HG02852 (cell line): ENCODE results near the gene ZP1.
"Not testable (repeated sequence)": the region's sequence is repeated elsewhere in the genome, so short reads cannot be mapped to it uniquely, and the experiment has no call there.

Experiments used
- ATAC-seq: cut with Tn5 transposase; IDR thresholded peaks from one replicate; pipeline ENCODE4 v1.9.1; 2021; ENCODE audit warnings: mild to moderate bottlenecking, moderate library complexity; ENCODE audit not compliant: unreplicated experiment

ZP1 gene

GRCh38 chr11:60866911-60867870 is at the start of gene ZP1:
Gene ZP1 (plus strand): TSS chr11:60867542. CDS start chr11:60867562, 20 bp downstream.
- no peak for ATAC-seq

- no peak for ATAC-seq
Observed at GRCh38 chr11:60818057-60818456, 49.3 kb upstream of the ZP1 start.

- no peak for ATAC-seq
Observed at GRCh38 chr11:60821827-60822599, 45.3 kb upstream of the ZP1 start.

GRCh38 chr11:60823745-60824306 is 43.5 kb upstream of the ZP1 start:
- ATAC-seq, result not testable (repeated sequence)

- ATAC-seq, result no peak
Observed at GRCh38 chr11:60825118-60825517, 42.2 kb upstream of the ZP1 start.

GRCh38 chr11:60825790-60826189 is 41.6 kb upstream of the ZP1 start:
- ATAC-seq, result no peak

- ATAC-seq, result no peak
Observed at GRCh38 chr11:60830478-60831142, 36.7 kb upstream of the ZP1 start.

- no peak for ATAC-seq
Observed at GRCh38 chr11:60831143-60831500, 36.2 kb upstream of the ZP1 start.

GRCh38 chr11:60831501-60832079 is 35.8 kb upstream of the ZP1 start:
- no peak for ATAC-seq

GRCh38 chr11:60834742-60835533 is 32.4 kb upstream of the ZP1 start:
- no peak for ATAC-seq

GRCh38 chr11:60835534-60835846 is 31.9 kb upstream of the ZP1 start:
- no peak for ATAC-seq

GRCh38 chr11:60836866-60837515 is 30.4 kb upstream of the ZP1 start:
- ATAC-seq, result no peak

GRCh38 chr11:60838132-60838531 is 29.2 kb upstream of the ZP1 start:
- ATAC-seq, result no peak

GRCh38 chr11:60840470-60841430 is 26.6 kb upstream of the ZP1 start:
- no peak for ATAC-seq

- peak; percentile 86 for ATAC-seq
Observed at GRCh38 chr11:60841797-60842667, 25.3 kb upstream of the ZP1 start, which contains the start of gene CCDC86. Gene CCDC86 (plus strand): TSS chr11:60842113. CDS start chr11:60842125, 12 bp downstream.

- ATAC-seq, result no peak
Observed at GRCh38 chr11:60842668-60843600, 24.4 kb upstream of the ZP1 start.
